ENCODE data around the gene EMC9. TPM values are rescaled to one million over a fixed set of nuclear protein-coding genes. Genes with fewer than 3 reads are reported as not detected.

EMC9 gene
- total and polyA plus RNA-seq, 2 of the 8 experiments (the other 6 are each of a cell fraction or from before 2014, with no cell fraction given): 38.4 to 47.2 TPM

GRCh38 chr14:24171422-24172260 is 30.2 kb upstream of the EMC9 start, which contains the start of gene REC8 (continued):
- TF ChIP-seq KDM1A (IDR thresholded peaks at IDR 0.05; ENCODE audit: borderline replicate concordance, low read length): peak; percentile 84; the same call in 1 of the 2 replicates
- peak; percentile 94 for TF ChIP-seq KDM4A (IDR thresholded peaks at IDR 0.05; ENCODE audit: low read depth, low read length, severe bottlenecking)
- no peak for TF ChIP-seq MAFK (IDR thresholded peaks at IDR 0.05; ENCODE audit: low read depth, low read length)
- no peak for TF ChIP-seq USF2 (IDR thresholded peaks at IDR 0.05; ENCODE audit: low read length)
- TF ChIP-seq GTF2F1 (IDR thresholded peaks at IDR 0.05; ENCODE audit: borderline replicate concordance, low read depth, low read length): no peak
- peak in 1 of 2 experiments; percentile 69; a peak in 1 of 3 replicates for TF ChIP-seq EP300 (IDR thresholded peaks at IDR 0.05; ENCODE audit: borderline replicate concordance in 1 of 2, low read depth in 2 of 2, low read length in 2 of 2)
- TF ChIP-seq SAP30 (IDR thresholded peaks at IDR 0.05; ENCODE audit: insufficient read depth, insufficient replicate concordance, low read length): no peak
- no peak for TF ChIP-seq SUZ12 (IDR thresholded peaks at IDR 0.05; ENCODE audit: low read length)
- TF ChIP-seq JUN (IDR thresholded peaks at IDR 0.05; ENCODE audit: low read depth, low read length): no peak
- no peak for TF ChIP-seq CHD1 (IDR thresholded peaks at IDR 0.05; ENCODE audit: low read depth, low read length)
- TF ChIP-seq TBP (IDR thresholded peaks at IDR 0.05; ENCODE audit: low read depth, low read length): no peak
- TF ChIP-seq HDAC6 (IDR thresholded peaks at IDR 0.05; ENCODE audit: low read depth, low read length): no peak
- TF ChIP-seq CBX5 (IDR thresholded peaks at IDR 0.05; ENCODE audit: low read depth, low read length): no peak
- TF ChIP-seq CREB1 (IDR thresholded peaks at IDR 0.05): no peak; the same call in 1 of the 2 replicates
- TF ChIP-seq ATF2 (IDR thresholded peaks at IDR 0.05; ENCODE audit: low read length): no peak
- no peak for TF ChIP-seq FOSL1 (IDR thresholded peaks at IDR 0.05; ENCODE audit: insufficient read depth, low read depth, low read length)
- TF ChIP-seq BRCA1 (IDR thresholded peaks at IDR 0.05; ENCODE audit: low read depth, low read length): no peak
- TF ChIP-seq EZH2 (IDR thresholded peaks at IDR 0.05; ENCODE audit: low read depth, low read length, severe bottlenecking): no peak
- no peak for TF ChIP-seq SIX5 (IDR thresholded peaks at IDR 0.05; ENCODE audit: low read depth, low read length)
- peak; percentile 79 for TF ChIP-seq SP1 (IDR thresholded peaks at IDR 0.05; ENCODE audit: low read depth, low read length)

All from H1 (cell line).